NCI-H82 treated with DMSO at 0.1 percent for 48 hours (cell line): Measurements from ENCODE around the gene ZMYND11.
"Not testable (repeated sequence)": the region's sequence is repeated elsewhere in the genome, so short reads cannot be mapped to it uniquely, and the experiment has no call there.

Experiments
- DNase-seq: peaks from one replicate; lab custom pipeline; 2025; ENCODE audit not compliant: unreplicated experiment; lab: John Stamatoyannopoulos, UW

The ZMYND11 gene

DNA sequence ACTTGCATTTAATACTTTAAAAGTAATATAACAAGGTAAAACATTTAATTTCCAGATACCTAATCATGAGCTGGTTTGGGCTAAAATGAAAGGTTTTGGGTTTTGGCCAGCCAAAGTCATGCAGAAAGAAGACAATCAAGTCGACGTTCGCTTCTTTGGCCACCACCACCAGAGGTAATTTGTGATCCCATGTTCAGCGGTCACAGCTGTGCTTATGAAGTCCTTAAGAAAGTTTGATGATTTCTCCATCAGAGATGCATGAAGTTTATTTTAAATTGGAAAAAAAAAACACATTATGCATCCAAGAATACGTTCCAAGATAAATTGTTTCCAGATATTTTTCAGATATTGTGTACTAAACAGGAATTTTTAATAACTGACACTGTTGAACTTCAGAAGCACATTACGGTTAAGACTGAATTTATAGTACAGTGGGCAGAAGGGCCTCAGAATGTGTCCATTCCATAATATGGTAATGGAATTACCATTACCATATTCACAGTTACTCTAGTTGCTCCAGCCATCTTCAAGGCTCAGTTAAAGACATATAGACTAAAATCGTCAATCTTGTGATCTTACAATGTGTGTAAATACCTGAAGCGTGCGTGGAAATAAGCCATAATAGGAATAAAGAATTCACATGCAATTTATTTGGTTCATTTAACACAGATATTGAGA, 106.8 kb downstream of the ZMYND11 start:
- DNase-seq: no peak

DNA sequence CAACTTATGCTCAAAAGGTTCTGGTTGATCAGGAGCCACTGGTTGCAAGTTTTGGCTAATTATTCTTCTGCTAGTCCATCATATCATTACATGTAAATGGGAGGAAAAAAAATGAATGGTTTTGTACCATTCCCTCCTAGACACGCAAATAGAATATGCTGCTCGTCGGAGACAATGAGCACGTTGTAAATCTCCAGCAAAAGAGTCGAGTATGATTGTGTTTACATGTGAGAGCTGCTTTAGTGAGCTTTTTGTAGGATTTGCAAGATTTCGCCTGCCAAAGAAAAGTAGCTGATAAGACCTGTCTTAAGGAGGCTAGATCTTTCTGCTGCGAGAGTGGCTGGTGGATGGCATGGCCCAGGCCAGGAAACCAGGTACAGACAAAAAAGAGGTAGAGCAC, 109.0 kb downstream of the ZMYND11 start:
- DNase-seq: no peak

DNA sequence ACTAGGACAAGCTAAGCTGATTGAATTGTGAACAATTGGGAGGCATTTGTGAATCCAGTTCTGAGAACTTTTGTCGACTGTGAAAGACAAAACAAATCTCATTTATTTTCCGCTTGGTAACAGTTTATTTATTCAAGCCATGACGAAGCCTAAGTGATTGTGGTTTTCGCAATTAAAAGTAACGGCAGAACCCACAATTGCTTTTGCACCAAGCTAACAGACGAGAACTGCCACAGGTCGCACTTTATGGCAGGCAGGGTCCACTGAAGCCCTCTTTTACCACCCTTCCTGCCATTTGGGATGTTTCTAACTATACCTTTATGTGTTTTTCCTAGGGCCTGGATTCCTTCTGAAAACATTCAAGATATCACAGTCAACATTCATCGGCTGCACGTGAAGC, 111.2 kb downstream of the ZMYND11 start:
- no peak for DNase-seq

DNA sequence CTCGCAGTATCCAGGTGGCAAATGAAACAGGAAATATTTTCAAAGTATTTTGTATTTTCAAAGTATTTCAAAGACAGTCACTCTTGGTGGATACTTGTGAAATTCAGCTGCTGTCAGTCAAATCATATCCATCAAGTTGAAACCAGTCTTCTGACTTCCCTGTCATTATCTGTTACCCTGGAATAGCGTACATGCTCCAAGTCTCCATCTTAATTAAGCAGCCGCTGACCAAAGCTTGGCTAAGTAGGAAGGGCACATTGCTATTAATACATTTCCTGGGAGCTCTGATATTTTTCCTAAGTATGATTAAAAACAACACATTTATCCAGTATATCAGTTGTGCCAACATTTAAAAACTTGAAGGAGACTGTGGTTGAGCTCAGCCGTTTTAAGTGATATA, 112.2 kb downstream of the ZMYND11 start:
- DNase-seq: no peak

DNA sequence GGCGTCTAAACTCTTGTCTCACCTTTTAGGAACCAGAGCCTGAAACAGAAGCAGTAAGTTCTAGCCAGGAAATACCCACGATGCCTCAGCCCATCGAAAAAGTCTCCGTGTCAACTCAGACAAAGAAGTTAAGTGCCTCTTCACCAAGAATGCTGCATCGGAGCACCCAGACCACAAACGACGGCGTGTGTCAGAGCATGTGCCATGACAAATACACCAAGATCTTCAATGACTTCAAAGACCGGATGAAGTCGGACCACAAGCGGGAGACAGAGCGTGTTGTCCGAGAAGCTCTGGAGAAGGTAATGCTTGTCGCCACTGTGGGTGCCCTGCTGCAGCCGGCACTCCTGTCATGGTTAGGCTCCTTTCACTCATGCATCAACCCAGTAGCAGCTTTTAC, 113.1 kb downstream of the ZMYND11 start:
- no peak for DNase-seq

DNA sequence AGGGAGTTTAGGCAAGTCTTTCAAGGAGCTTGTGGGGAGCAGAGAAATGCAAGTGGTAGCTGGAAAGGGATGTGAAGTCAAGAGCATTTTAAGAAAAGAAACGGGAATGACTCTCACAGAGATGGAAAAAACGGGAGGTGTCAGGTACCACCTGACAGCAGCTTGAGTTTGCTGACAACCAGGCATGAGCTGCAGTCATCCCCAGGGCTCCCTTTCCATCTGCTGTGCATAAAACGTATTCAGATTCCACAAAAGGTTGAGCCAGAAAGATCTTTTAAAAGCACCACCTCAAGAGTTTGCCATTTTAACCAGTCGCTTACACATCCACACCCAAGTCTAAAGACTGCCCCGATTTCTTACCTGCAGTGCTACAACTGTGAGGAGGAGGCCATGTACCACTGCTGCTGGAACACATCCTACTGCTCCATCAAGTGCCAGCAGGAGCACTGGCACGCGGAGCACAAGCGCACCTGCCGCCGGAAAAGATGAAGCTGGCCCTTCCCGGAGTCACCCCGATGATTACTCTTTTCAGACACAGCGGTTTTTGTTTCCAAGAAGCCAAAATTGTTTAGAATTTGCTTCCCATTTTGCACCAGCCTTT, 116.8 kb downstream of the ZMYND11 start:
- DNase-seq: no peak

DNA sequence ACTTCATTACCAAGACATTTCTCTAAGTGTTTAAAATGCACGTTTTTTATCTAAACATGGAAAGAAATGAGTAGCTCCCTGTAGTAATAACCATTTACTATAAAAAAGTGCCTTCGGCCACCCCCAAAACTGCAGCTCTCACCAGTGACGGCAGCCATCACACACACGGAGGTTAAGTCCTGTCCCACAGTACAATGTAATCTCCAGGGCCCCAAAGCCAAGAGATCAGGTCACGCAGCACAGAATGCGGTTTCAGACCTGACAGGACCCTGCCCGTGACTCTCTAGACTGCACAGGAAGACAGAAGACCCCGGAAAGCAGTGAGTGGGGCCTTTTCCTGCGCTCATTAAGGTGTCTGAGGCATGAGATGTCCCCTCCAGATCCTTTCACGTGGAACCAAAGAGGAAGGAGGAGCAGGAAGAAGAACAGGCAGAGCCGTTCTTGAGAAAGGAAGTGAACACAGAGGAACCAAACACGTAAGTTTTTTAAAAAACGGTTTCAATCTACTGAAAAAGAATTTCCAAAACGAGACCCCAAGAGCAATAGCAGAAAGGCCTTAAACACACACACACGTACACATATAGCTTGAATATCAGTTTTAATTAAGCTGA, 125.7 kb downstream of the ZMYND11 start:
- no peak for DNase-seq

DNA sequence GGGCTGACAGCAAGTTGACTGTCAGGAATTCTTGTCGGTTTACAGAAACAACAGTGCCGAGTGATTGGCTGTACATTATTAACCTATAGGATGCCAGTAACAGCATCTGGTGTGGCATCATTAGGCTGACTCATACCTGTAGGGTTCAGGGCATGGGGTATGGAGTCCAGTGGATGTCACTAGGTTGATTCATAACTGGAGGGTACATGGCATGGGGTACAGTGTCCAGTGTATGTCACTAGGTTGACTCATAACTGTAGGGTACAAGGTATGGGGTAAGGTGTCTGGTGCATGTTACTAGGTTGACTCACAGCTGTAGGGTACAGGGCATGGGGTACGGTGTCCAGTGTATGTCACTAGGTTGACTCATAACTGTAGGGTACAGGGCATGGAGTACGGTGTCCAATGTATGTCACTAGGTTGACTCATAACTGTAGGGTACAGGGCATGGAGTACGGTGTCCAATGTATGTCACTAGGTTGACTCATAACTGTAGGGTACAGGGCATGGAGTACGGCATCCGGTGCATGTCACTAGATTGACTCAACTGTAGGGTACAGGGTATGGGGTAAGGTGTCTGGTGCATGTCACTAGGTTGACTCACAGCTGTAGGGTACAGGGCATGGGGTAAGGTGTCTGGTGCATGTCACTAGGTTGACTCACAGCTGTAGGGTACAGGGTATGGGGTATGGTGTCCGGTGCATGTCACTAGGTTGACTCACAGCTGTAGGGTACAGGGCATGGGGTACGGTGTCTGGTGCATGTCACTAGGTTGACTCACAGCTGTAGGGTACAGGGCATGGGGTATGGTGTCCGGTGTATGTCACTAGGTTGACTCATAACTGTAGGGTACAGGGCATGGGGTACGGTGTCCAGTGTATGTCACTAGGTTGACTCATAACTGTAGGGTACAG, 129.2 kb downstream of the ZMYND11 start:
- not testable (repeated sequence) for DNase-seq

DNA sequence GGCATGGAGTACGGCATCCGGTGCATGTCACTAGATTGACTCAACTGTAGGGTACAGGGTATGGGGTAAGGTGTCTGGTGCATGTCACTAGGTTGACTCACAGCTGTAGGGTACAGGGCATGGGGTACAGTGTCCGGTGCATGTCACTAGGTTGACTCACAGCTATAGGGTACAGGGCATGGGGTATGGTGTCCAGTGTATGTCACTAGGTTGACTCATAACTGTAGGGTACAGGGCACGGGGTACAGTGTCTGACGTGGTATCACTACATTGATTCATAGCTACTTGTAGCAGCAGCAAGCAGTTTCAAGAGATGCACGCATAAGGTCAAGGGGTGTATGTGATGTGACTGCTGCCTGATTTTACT, 129.8 kb downstream of the ZMYND11 start:
- DNase-seq: not testable (repeated sequence)

DNA sequence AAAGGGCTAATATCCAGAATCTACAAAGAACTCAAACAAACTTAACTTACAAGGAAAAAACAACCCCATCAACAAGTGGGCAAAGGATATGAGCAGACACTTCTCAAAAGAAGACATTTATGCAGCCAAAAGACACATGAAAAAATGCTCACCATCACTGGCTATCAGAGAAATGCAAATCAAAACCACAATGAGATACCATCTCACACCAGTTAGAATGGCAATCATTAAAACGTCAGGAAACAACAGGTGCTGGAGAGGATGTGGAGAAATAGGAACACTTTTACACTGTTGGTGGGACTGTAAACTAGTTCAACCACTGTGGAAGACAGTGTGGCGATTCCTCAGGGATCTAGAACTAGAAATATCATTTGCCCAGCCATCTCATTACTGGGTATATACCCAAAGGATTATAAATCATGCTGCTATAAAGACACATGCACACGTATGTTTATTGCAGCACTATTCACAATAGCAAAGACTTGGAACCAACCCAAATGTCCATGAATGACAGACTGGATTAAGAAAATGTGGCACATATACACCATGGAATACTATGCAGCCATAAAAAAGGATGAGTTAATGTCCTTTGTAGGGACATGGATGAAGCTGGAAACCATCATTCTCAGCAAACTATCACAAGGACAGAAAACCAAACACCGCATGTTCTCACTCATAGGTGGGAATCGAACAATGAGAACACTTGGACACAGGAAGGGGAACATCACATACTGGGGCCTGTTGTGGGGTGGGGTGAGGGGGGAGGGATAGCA, 130.7 kb downstream of the ZMYND11 start:
- DNase-seq: not testable (repeated sequence)

DNA sequence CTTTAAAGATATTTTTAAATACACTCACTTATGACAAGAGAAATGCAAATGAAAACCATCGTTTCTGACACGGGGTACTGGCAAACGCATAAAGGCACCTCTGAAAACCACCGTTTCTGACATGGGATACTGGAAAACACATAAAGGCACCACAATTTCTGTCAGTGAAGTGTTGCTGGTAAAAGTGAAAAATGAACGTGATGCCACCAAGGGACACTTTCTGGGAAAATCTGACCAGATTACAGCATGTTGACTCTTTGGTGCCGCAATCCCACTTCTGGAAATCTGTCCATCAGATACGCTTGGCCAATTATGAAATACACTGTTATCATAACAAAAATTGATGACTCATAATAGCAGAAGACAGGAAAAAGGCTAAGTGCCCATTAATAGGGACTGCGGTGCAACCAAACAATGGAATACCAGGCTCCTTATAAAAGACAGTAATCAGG, 131.7 kb downstream of the ZMYND11 start:
- no peak for DNase-seq

DNA sequence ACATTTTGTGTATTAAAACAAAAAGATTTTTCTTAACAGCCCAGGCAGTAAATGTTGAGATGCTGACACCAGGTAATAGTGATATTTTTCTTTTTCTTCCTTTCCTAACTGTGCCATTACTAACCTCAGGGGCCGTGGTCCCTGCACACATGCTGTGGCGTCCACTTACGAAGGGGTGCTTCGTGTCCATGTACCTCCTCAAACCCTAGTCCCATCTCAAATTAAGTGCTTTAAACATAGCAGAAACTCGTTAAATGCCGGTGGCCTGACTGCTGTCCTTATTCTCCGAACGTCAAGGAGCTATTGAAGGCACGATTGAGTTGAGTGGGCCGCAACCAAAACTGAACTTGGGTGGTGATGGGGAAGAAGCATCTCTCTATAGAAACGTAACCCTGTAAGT, 132.4 kb downstream of the ZMYND11 start:
- no peak for DNase-seq

DNA sequence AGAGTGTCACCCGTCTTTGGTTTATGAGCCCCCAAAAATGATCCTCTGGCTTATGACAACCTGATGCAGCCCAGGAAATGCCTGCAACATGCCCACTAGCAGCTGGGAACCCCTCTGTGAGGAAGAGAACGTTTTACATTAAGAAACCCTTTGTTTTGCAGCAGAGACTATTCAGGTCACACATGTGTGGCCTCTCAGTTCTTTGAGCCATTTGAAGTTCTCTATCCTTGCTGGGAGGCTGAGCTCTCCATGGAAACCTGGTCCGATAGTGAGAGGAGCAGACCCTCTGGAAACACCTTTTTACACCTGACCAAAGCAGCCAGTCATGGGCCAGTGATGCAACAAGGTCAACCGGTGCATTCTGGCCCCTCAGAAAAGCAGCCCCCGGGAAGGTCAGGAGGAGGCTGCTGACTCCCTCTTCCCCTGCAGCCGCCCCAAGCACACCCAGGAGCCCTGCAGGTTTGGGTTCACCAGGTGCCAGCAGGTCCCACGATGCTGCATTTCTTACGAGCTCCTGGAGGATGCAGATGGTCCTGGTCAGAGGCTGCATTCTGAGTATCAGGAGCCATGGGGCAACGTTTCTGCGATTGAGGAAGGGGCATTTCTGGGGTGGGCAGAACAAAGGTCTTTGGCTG, 134.3 kb downstream of the ZMYND11 start:
- DNase-seq: no peak

DNA sequence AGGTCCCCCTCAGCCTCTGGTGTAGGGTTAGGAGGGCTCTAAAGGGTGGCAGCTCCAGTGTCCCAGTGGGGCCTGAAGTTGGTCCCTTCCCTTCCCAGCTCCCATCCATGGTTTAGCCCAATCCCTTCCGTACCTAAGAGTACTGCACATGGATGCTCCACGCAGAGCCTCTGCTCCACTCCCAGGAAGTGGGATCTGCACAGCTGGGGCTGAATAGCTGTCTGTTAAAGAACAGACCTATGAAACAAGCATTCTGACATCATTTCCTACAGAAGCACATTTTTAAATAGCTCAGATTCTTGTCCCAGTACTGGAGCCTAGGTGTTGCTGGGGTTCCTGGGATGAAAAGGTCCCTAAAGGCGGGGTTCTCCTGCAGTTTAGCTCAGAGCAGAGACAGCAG, 135.9 kb downstream of the ZMYND11 start:
- no peak for DNase-seq

DNA sequence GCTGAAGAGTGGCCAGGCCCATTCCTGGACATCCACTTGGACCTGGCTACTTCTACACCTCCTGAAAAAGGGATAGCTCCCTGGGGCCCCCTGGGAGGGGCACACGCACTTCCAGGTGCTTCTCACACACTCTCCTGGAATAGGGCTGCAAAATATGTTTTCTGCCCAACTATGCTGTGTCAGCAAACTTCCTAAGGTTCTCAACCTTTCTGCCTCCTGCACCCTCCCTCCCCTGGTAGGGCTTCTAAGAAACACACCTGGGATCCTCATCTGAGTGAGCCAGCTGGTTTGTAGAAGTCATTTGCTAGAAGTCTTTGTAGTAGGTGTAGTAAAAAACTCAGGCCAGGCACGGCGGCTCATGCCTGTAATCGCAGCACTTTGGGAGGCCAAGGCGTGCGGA, 136.5 kb downstream of the ZMYND11 start:
- DNase-seq: no peak

DNA sequence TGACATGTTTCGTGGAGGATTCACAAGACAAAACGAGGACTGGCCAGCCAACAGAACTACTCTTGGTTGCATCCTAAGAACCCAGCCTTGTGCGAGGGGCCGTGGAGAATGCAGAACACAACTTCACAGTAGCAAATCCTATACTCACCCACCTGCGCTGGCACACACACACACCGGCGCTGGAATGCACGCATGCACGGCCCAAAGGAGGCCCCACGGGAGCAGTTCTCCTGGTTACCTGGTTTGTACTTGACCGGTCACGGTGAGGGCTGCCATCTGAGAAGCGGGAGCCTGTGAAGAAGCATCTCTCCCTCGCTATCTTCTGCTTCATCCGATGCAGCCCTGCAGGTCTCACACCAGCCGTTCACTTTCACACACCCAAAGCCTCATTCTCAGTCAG, 137.8 kb downstream of the ZMYND11 start:
- no peak for DNase-seq

DNA sequence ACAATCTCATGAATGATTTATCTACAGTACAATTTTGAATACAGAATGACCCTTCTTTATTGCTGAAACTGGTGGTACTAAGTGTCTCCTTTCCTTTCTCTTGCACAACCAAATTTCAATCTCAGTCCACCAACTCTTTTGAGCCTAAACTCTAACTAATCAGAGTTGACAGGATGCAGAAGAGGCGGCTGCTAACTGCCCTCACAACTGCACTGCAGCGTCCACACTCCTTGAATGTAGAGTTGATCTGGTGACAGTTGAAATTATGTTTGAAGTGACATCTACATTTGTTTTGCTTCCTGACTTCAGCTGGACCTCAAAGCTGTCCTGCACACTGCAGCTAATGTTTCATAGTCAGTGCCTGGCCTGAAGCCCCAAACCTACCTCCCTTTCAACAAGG, 139.6 kb downstream of the ZMYND11 start:
- DNase-seq: no peak

DNA sequence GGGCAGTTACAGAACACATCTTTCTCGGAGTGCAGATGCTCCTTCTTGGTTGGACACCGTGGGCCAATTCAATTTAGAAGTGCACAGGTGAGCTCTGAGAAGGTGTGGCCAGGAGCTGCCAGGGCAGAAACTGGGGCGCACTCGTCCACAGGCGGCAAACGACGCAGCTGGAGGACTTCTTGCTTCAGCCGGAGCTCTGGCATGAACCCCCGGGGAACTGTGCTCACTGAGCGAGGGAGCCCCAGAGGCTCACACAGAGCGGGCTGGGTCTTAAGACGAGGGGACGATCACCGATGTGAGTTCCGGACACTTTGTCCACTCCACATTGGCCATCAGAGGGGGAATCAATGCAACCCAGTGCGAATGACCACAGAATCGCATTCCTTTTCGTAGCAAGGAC, 140.4 kb downstream of the ZMYND11 start:
- DNase-seq: no peak

DNA sequence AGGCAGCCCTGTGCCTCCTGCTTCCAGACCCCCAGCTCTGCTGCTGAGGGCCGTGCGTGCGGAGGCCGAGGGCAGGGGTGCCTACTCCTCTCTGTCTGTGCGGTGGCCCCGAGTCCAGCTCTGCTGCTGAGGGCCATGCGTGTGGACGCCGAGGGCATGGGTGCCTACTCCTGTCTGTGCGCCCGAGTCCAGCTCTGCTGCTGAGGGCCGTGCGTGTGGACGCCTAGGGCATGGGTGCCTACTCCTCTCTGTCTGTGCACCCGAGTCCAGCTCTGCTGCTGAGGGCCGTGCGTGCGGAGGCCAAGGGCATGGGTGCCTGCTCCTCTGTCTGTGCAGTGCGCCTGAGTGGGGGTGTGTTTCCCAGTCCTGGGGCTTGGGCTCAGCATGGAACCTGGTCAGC, 142.7 kb downstream of the ZMYND11 start:
- no peak for DNase-seq

DNA sequence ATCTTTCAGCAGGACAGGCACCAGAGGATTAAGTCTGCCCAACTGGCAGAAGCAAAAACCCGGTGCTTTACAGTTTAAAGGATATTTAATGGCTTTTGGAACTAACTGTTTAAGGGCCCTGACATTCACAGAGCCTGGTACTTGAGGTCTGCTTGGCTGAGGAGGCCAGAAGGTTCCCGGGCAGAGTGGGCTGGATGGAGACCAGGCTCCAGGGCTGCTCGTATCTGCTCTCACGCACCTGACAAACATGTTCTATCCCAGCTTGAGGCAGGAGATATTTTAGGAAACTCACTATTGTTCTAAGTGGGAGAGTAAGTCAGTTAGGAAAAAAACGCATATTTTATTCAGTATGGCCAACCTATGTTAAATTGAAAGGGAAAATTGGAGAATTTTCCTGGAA, 143.5 kb downstream of the ZMYND11 start:
- no peak for DNase-seq
